Suprapubic skin (tissue), 4 donors: ENCODE results near the gene GANC.

Experiments
- CTCF ChIP-seq, 2 donors: fragments of 200-600 bp in 1 of 2; fragments of 450-650 bp in 1 of 2; sonication (generic) in 1 of 2; IDR thresholded peaks; one replicate each; pipeline ENCODE4 v1.5.1; 2016 to 2019; ENCODE audit warnings: antibody characterized with exemption in 2 of 2, mild to moderate bottlenecking in 1 of 2, moderate library complexity in 1 of 2
- EP300 ChIP-seq: sonication (generic); formaldehyde crosslinking; IDR thresholded peaks from one replicate; pipeline ENCODE4 v1.6.1; 2017; ENCODE audit warnings: antibody characterized with exemption
- POLR2A ChIP-seq, 2 donors: fragments of 450-650 bp; IDR thresholded peaks; one replicate each; pipeline ENCODE4 v1.6.1; 2017; ENCODE audit warnings: antibody characterized with exemption in 2 of 2, mild to moderate bottlenecking in 2 of 2, moderate library complexity in 2 of 2
- POLR2AphosphoS5 ChIP-seq, 3 donors: sonication (generic); formaldehyde crosslinking; IDR thresholded peaks; one replicate each; pipeline ENCODE4 v1.6.1; 2017; ENCODE audit warnings: antibody characterized with exemption in 3 of 3

DNA sequence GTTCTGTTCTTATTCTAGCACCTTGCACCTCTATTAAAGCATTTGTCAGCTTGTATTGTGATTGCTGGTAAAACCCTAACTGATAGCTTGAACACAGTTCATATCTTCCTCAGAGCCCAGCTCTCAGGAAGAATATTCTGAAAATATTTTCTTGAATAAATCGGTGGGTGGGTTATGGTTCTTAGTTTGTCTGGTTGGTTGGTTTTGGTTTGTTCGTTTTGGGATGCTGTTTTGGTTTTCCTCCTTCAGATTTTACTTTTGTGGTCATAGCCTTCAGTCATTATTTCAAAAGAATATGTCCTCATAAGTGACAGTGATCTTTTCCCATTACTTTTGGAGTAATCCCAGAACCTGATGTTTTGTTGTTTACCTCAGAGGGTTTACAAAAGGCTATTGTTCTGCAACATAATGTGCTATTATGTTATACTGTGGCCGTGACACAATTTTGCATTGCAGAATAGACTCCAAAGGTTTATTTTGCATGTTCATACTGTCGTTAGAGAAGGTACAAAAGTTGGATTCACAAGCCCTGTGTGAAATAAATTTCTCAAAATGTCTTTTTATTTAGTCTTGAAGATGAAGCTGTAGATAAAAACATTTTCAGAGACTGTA is 2.9 kb downstream of the GANC start:
- TF ChIP-seq CTCF (IDR thresholded peaks at IDR 0.05), result no peak
- TF ChIP-seq POLR2AphosphoS5 (IDR thresholded peaks at IDR 0.05), result no peak
- TF ChIP-seq EP300, result no peak
- TF ChIP-seq POLR2A (IDR thresholded peaks at IDR 0.05), result no peak
